A673 (cell line): ENCODE results near the gene ZNF646.

ENCODE experiments used
- CTCF ChIP-seq: fragments of 300-800, 200-600 bp; sonication (generic); conservative IDR thresholded peaks from 2 replicates; pipeline ENCODE4 v1.5.1; 2017; ENCODE audit warnings: low read depth, mild to moderate bottlenecking, antibody characterized with exemption, low read length, moderate library complexity, mixed read lengths
- EZH2 ChIP-seq: fragments of 200-600 bp; sonication (generic); IDR thresholded peaks from 2 replicates; pipeline ENCODE4 v1.6.1; 2017; ENCODE audit warnings: borderline replicate concordance, low read depth, mild to moderate bottlenecking, mixed read lengths, antibody characterized with exemption, low read length; ENCODE audit not compliant: poor library complexity, severe bottlenecking

- TF ChIP-seq CTCF (no peak), EZH2 (no peak)
Observed at GRCh38 chr16:31080035-31080629, 5.9 kb downstream of the ZNF646 start.
